NCI-H1048 (cell line): ENCODE results near the gene UBE2E1.
"Not testable (repeated sequence)": the region's sequence is repeated elsewhere in the genome, so short reads cannot be mapped to it uniquely, and the experiment has no call there.

Experiments used
- DNase-seq: peaks from one replicate; lab custom pipeline; 2025; lab: John Stamatoyannopoulos, UW

Gene UBE2E1

DNA sequence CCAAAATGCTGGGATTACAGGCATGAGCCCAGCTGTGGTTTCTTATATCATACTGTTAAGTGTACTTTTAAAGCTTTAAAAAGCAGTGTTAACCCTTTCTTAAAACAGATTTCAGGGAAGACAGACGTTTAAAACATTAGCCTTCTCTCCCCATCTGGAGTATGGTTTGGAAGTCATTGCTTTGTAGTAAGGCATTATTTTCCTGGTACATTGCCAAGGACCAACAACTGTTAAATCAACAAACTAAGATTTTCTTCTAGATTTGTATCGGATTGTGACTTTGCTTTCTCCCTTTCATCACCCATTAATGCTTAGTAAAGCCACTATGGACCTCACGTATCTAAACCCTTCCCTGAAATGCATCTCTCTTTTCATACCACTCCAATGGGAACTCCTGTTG is 50.5 kb downstream of the UBE2E1 start:
- no peak for DNase-seq

DNA sequence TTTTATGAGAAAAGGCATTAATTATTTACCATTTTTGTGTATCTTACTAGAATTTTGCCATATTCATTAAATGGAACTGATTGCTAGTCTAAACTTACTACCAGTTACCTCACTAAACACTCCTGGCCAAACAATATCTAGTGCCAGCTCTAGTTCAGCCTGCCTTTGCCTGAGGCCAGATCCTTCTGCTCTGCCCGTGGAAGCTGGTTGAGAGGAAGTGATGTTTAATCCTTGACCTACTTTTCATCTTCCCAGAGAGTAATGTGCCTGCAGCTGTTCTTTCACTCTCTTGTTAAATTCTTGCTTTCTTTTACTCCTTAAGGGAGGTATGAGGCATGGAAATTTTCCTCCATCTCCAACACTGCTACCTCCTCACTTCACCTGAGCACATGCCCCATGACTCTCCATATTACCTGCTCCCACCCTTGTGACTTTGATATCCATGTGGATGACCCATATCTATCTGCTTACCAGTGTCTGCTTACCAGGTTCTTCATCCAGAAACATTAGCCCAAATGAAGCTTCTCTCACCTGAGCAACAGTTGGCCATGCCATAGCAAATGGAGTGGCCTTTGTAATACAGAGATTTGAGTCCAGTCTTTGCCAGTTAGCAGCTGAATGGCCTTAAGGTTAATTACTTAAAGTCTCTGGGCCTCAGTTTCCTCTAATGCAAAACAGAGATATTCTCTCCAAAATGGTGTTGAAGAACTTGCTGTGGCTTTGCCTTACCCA is 53.4 kb downstream of the UBE2E1 start:
- DNase-seq: no peak

DNA sequence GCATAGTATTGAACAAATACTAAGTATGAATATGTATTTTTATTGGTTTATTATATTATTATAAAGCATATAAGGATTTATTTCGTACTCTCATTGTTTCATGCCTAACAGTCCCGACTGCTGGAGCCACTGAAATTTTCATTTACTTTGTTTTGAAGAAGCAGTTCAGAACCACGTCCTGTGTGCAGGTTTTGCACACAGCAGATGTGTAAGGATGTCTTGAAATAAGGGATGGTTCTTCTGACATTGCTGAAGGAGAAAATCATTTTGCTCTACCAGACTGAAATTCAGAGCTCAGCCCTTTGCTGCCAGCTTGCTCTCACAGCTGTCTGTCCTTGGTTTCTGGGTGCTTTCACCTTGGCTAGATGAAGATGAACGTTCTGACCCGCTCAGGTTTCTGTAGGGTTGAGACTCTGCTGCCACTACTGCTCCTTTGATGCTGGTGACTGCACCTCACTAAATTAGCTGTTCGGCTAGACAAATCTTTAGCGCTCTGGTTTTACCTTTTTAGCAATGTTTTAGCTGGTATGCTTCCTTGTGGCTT is 54.2 kb downstream of the UBE2E1 start:
- no peak for DNase-seq

DNA sequence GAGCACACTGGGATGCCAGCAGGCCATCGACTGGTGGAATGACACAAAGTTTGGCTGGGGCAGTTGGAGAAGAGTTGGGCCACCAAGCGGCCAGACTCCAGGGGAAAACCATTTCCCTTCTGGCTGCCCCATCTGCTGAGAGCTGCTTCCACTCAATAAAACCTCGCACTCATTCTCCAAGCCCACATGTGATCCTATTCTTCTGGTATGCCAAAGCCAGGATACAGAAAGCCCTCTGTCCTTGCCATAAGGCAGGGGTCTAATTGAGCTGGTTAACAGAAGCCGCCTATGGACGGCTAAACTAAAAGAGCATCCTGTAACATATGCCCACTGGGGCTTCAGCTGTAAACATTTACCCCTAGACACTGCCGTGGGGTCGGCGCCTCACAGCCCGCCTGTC is 55.9 kb downstream of the UBE2E1 start:
- no peak for DNase-seq

DNA sequence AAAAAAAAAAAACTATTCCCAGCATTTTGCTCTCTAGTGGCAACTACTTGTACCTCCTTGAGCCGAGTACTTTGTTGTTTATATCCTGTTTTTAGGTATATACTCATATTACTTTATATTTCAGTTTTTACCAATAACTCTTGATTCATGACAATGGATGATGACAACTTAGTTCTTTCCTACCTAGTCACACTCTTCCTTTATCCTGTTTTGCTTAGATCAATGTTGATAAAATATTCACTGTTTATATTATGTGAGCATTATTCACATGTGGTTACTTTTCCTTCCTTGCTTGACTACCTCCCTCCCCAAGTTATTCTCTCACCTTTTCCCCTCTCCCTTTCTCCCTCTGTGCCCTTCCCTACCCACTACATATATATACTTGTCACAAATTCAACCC is 57.3 kb downstream of the UBE2E1 start:
- DNase-seq: no peak

DNA sequence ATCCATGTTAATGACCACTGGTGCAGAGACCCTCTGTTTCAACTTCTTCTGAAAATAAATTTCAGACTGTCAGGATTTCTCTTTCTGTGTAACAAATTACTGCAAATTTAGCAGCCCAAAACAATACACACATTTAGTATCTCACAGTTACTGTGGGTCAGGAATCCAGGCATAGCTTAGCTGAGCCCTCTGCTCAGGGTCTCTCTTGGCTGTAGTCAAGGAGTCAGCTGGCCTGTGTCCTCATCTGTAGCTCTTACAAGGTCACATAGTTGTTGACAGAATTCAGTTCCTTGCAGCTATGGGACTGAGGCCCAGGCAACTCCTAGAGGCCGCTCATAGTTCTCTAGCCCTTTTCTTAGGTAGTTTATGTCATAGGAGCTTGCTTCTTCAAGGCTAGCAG is 59.2 kb downstream of the UBE2E1 start:
- DNase-seq: no peak

DNA sequence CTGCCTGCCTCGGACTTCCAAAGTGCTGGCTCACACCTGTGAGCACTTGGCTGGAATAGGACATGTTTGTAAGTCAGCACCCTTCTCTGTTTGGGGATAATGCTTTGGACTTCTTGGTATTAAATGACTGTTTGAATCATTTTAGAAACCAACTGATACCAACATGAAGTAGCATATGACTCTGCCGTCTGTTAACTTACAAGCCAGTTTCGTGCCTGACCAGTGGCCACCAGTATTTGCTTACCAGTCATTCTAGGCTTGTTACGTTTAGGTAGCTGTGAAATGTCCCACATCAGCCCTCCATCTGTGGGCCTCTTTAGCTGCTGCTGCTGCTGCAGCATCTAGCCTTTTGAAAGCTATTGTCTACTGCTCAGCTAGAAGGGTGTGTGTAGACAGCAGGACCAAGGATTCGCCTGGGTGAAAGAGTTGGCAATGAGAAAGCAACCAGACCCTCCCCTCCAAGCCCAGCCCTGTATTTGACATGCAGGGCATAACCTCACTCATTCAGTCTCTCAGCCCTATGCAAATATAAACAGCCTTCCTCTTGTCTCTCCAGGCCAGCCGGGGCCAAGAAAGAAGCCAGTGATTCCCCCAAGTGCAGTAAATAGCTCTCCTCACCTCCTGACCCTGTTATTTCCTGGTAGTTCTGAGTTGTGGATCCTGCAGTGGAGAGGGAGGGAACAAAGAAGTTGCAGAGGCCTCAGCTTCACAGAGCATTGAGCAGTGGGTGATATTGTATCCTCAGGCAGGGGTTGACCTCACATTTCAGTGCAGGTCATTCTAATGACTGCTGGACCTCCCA is 60.0 kb downstream of the UBE2E1 start:
- no peak for DNase-seq

DNA sequence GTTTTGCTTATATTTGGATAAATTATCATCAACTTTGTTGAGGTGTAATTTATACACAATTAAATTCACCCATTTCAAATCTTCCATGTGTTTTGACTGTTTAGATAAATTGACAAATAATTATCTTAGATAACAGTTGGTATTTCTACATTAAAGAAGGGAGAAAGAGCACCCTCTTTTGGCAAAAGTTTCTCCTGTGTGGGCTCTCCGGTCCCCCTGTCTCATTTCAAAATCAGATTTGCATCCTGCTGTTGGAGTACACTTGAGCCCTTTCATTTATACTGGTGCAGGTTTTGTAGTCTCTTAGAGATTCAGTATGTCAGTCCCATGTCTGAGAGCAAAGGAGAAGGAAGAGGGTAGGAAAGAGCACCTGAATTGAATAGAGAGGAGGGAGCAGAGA is 61.6 kb downstream of the UBE2E1 start:
- DNase-seq: no peak

DNA sequence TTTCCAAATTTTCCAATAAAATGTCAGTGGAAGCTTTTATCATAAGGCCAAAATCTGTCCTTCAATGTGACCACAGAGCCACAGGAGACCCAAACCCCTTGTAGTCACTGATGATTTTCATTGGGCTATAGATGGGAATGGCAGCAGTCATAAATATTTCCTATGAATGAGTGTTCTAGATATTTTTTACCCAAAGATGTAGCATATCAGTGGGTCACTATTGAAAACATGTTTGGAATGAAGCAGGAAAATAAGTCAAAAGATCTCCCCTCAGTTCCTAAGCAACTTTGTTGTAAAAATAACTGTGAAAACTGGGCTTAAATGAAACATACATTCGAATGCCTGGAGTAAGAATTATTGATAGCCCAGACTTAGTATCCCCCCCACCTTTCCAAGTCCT is 62.1 kb downstream of the UBE2E1 start:
- DNase-seq: no peak

DNA sequence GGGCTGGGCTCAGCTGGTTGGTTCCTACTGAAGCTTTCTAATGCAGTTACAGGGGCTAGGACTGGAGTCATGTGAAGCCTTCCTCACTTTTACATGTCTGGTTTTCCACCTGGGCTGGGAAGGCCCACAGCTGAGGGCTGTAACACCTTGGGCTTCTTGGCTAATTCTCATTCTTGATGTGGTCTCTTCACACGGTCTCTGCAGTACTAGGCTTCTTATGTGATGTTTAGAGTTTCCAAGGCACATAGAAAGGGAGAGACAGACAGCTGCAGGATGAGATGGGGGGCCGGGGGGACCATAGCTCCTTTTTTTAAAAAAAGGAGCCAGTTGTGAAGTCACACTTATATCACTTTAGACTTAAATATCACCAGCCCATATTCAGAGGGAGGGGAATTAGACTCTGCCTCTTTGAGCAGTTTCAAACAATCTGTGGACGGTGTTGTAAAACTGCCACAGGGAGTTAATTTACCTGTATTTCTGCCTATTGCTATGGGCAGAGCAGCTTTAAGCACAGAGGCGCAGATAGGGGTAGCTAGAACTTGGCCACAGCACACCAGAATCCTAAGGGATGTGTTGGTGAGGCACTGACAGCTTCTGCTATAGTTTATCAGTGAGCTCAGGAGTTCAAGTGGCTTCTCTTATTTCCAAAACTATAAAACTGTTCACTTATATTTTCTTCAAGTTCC is 64.4 kb downstream of the UBE2E1 start:
- no peak for DNase-seq

DNA sequence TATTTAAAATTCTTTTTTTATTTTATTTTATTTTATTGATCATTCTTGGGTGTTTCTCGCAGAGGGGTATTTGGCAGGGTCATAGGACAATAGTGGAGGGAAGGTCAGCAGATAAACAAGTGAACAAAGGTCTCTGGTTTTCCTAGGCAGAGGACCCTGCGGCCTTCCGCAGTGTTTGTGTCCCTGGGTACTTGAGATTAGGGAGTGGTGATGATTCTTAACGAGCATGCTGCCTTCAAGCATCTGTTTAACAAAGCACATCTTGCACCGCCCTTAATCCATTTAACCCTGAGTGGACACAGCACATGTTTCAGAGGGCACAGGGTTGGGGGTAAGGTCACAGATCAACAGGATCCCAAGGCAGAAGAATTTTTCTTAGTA is 64.9 kb downstream of the UBE2E1 start:
- DNase-seq: not testable (repeated sequence)

DNA sequence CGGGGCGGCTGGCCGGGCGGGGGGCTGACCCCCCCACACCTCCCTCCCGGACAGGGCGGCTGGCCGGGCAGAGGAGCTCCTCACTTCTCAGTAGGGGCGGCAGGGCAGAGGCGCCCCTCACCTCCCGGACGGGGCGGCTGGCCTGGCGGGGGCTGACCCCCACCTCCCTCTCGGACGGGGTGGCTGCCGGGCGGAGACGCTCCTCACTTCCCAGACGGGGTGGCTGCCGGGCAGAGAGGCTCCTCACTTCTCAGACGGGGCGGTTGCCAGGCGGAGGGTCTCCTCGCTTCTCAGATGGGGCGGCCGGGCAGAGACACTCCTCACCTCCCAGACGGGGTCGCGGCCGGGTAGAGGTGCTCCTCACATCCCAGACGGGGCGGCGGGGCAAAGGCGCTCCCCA is 65.6 kb downstream of the UBE2E1 start:
- not testable (repeated sequence) for DNase-seq

DNA sequence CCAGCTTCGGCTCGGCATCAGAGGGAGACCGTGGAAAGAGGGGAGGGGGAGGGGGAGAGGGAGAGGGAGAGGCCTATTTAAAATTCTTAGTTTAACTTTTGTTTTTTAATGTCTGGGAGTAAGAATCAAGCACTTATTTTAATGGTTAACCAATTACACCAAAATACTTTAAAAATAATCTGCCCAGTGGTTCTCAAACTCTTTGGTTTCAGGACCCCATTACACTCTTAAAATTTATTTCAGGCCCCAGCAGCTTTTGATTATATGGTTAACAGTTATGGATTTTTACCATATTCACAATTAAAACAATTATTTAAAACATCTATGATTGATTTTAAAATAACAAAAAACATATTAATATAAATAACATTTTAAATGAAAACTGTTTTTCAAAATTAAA is 66.6 kb downstream of the UBE2E1 start:
- DNase-seq: no peak

DNA sequence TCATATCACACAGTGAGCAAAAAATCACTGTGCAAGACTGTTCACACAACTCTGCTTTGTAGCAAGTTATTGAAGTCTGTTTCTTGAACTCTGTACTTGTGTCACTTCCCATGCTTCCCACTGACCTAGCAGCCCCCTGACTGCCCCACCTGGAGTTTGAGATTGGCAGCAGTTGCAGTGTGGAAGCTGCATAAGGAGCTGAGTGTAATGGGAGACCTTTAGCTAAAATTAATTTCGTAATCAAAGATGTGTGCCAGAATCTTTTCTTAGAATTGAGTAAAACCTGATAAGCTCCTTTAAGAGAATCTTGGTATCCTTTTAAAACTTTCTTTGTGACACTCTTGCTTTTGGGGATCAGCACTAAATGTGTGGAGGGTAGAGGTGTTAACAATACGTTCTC is 68.2 kb downstream of the UBE2E1 start:
- no peak for DNase-seq

DNA sequence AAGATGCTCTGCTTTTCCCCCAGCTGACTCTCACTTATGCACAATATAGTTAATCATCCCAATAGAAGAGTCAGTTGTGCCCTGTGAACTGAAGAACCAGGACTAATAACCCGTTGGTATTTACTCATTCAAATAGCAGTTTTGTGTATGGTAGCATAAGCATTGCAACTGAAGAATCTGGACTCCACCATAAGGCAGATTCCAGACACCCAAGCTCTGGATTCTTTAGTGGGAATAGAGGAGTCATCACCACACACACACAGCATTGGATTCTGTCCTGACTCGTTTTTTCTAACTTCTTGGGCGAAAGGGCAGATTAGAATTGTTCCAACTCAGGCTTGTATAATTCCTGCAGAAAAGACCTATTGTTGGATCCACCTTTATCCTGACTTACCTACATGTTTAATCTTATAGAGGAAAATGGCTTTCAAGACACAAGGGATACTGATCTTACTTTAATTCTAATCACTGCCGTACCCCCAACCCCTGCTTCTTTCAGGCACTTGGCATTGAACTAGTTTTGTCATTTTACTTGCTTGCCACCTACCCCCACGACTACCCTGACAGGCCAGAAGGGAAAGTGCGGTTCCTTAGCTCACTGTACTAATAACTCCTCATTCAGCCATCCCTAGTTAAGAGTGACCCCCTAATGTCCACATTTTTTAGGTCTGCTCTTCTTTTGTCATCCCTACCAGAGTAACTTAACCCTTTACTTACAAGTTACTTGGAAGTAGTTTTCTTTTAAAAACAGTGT is 68.8 kb downstream of the UBE2E1 start:
- no peak for DNase-seq

DNA sequence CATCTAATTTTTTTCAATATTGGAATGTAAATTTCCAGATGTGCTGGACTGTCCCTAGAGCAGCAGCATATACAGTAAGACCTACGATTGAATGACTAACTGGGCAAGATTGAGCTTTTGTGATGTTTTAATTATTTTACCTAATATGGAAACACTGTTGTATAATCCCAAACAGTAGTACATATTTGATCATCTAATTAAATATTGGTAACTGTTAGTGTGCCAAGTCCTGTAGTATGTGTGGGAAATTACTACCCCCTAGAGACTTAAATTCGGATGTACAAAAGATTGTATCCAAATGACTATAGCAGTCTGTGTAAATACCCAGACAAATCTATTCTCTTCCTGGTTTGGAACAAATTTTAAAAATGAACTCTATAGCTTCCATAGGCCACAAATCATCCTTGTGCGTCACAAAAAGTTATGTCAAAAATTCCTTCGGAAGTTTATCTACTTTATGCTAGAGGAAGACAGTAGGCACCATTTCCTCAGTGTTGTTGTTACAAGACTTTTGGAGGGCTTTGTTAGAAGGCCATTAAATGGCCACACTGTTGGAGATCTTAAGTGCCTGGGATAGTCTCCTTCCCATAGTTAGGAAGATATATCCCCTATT is 69.5 kb downstream of the UBE2E1 start:
- DNase-seq: no peak

DNA sequence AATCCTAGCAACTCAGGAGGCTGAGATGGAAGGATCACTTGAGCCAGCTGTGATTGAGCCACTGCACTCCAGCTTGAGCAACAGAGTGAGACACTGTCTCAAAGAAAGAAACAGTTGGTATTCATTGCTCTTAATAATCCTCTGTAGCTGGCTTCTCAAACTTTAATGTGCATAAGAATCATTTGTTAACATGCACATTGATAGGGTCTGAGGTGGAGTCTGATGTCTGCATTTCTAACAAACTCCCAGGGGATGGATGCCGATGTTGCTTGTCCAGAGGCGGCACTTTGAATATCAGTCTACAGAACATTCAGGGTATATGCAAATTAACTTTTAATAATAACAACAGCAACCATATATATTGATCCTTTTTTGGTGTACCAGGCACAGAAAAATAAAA is 71.2 kb downstream of the UBE2E1 start:
- DNase-seq: no peak

DNA sequence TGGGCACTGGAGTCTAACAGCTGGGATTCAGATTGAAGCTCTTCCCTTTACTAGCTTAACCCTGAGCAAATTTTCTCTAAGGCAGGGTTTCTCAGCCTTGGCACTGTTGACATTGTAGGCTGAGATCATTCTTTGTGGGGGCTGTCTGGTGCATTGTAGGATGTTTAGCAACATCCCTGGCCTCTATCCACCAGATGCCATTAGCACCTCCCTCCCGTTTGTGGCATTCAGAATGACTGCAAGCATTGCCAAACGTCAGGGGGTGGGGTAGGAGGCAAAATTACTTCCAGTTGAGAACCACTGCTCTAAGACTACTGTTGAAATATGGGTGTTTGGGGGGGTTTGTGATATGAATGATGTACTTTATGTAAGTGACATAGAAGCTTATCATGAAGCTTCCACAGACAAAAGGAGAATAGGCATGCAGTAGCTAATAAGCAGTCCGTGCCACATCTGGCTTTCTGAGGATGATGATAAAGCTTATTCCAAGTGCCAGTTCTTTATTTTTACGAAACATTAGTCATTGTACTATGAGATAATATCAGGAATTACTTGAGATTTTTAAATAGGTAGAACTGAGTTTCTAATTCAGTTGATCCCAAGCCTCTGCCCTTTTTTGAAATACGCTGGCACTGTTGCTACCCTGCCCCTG is 71.7 kb downstream of the UBE2E1 start:
- DNase-seq: no peak

DNA sequence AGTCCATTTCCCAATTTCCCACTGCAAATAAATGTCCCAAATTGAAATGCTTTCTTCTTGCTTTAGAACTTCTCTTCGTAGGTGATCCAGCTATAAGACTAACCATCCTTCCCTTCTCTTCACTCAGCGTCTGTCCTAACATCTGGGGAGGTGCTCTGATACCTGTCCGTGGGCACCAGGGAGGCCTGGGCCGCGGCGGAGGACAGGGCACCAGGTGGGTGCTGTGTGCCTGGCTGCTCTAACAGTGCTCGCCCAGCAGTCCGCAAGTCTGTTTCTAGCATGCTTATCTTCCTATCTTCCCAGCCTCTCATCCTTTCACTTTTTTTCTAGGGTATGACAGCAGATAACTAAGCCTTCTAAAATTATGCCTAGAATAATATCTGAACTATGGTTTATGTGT is 73.7 kb downstream of the UBE2E1 start:
- no peak for DNase-seq

DNA sequence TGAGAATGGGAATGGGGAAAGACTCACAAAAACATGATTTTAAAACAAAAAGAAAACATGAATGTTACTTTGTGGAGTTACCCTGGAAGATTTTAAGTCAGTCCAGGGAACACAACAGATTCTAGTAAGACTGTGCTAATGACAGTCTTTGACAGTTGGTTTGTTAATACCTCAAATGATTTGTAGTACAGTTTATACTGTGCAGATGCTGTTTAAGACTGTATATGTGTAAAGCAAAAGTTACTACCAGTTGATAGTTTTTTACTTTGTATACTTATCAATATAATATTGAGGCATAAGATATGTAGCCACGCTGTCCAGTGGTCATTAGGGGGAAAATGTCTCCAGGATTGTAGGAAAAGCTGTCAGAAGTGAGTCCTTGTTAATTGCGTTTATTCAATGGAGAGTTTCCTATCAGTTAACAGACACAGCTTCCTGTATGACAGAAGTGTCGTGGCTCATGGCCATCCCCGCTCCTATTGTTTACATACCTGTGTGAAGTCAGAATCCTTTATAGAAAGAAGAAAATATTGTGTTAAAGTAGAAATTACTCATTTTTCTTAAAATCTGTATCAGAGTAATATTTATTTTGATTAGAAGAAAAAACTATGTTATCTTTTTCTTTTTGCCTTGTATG is 75.1 kb downstream of the UBE2E1 start:
- no peak for DNase-seq

DNA sequence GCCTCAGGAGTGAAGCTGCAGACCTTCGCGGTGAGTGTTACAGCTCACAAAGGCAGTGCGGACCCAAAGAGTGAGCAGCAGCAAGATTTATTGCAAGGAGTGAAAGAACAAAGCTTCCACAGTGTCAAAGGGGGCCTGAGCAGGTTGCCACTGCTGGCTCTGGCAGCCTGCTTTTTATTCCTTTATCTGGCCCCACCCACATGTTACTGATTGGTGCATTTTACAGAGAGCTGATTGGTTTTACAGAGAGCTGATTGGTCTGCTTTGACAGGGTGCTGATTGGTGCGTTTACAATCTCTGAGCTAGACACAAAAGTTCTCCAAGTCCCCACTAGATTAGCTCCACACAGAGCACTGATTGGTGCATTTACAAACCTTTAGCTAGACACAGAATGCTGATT is 76.2 kb downstream of the UBE2E1 start:
- DNase-seq: not testable (repeated sequence)
